Activated CD4-positive, alpha-beta T cell treated with anti-CD3 and anti-CD28 coated beads, Interleukin-2, amount 10 ng/mL, durations not matched to agents 7 days and 5 days (primary cell): ENCODE measurements around the gene VOPP1. TPM values are rescaled to one million over a fixed set of nuclear protein-coding genes. Genes with fewer than 3 reads are reported as not detected.
"Not testable (repeated sequence)": the region's sequence is repeated elsewhere in the genome, so short reads cannot be mapped to it uniquely, and the experiment has no call there.

Experiments
- CTCF ChIA-PET: fragments of 350-600 bp; sonication (Branson Sonifier 250); formaldehyde crosslinking; loops from one replicate; lab custom pipeline; 2021; ENCODE audit warnings: antibody characterized with exemption; lab: Charles Lee
- POLR2A ChIA-PET: fragments of 350-600 bp; sonication (Branson Sonifier 250); formaldehyde crosslinking; loops from one replicate; lab custom pipeline; 2021; ENCODE audit warnings: antibody characterized with exemption; lab: Charles Lee
- DNase-seq: peaks from one replicate; pipeline ENCODE4 v3.0.0-alpha.2; 2020
- H3K27ac Mint-ChIP-seq: one replicate; pipeline ENCODE4 v1.8.0; 2021; ENCODE audit warnings: mild to moderate bottlenecking, moderate library complexity, mixed read lengths
- H3K27me3 Mint-ChIP-seq: one replicate; pipeline ENCODE4 v1.8.0; 2021; ENCODE audit warnings: mixed read lengths
- H3K36me3 Mint-ChIP-seq: one replicate; pipeline ENCODE4 v1.8.0; 2021; ENCODE audit warnings: low read depth, mixed read lengths
- H3K4me1 Mint-ChIP-seq: one replicate; pipeline ENCODE4 v1.8.0; 2021; ENCODE audit warnings: mixed read lengths
- H3K4me3 Mint-ChIP-seq: one replicate; pipeline ENCODE4 v1.8.0; 2021; ENCODE audit warnings: mild to moderate bottlenecking, moderate library complexity, mixed read lengths
- H3K9me3 Mint-ChIP-seq: one replicate; pipeline ENCODE4 v1.8.0; 2021; ENCODE audit warnings: mixed read lengths
- total RNA-seq, 2 experiments: library from RNA; stranded (reverse); gene quantifications; one replicate each; pipeline ENCODE4 v1.2.3, GENCODE V29; 2021

The VOPP1 gene
- total RNA-seq, 2 experiments from 2014 or later: 74.5 to 77.2 TPM

GRCh38 chr7:55472406-55472805, 99.9 kb downstream of the VOPP1 start:
- H3K27me3 Mint-ChIP-seq, H3K4me3 Mint-ChIP-seq, DNase-seq, H3K27ac Mint-ChIP-seq, POLR2A ChIA-PET, CTCF ChIA-PET, H3K9me3 Mint-ChIP-seq: not testable (repeated sequence)
- H3K36me3 Mint-ChIP-seq: peaks cover 58% of the 10 kb centered on the region
- peaks cover 76% of the 10 kb centered on the region for H3K4me1 Mint-ChIP-seq

GRCh38 chr7:55471594-55471993, 100.7 kb downstream of the VOPP1 start:
- CTCF ChIA-PET, H3K4me3 Mint-ChIP-seq, POLR2A ChIA-PET, H3K27ac Mint-ChIP-seq, H3K9me3 Mint-ChIP-seq, DNase-seq, H3K27me3 Mint-ChIP-seq: not testable (repeated sequence)
- Mint-ChIP-seq H3K36me3 (peaks cover 59% of the 10 kb centered on the region), H3K4me1 (peaks cover 71% of the 10 kb centered on the region)

- Mint-ChIP-seq H3K27me3 (no peaks in the 10 kb centered on the region), H3K4me1 (peaks cover 61% of the 10 kb centered on the region), H3K36me3 (peaks cover 61% of the 10 kb centered on the region), H3K27ac (peak overlapping the region; percentile 92), H3K4me3 (peak overlapping the region; percentile 23), H3K9me3 (peaks cover 6% of the 10 kb centered on the region)
- CTCF ChIA-PET: interaction anchor here (0.7 kb wide), 1 partner anchor 188 kb away, joined by 3 read pairs; no protein-coding TSS in a partner anchor
- no peak for DNase-seq
- POLR2A ChIA-PET: no interaction called here
These were observed 102.0 kb downstream of the VOPP1 start for GRCh38 chr7:55470261-55470660.

GRCh38 chr7:55469721-55470120, 102.6 kb downstream of the VOPP1 start:
- H3K27me3 Mint-ChIP-seq: no peaks in the 10 kb centered on the region
- peaks cover 61% of the 10 kb centered on the region for H3K36me3 Mint-ChIP-seq
- CTCF ChIA-PET: interaction anchor here (0.7 kb wide), 1 partner anchor 188 kb away, joined by 3 read pairs; no protein-coding TSS in a partner anchor
- H3K9me3 Mint-ChIP-seq: peaks cover 8% of the 10 kb centered on the region
- H3K4me1 Mint-ChIP-seq: peaks cover 58% of the 10 kb centered on the region
- DNase-seq: no peak
- H3K27ac Mint-ChIP-seq: peak overlapping the region; percentile 92
- POLR2A ChIA-PET: no interaction called here
- H3K4me3 Mint-ChIP-seq: peak overlapping the region; percentile 8

GRCh38 chr7:55469271-55469681, 103.0 kb downstream of the VOPP1 start:
- CTCF ChIA-PET: interaction anchor here (1.0 kb wide), 1 partner anchor 160 kb away, joined by 3 read pairs; no protein-coding TSS in a partner anchor
- POLR2A ChIA-PET: no interaction called here
- Mint-ChIP-seq H3K36me3 (peaks cover 61% of the 10 kb centered on the region), H3K4me1 (peaks cover 55% of the 10 kb centered on the region), H3K27ac (peak overlapping the region; percentile 92), H3K9me3 (peaks cover 12% of the 10 kb centered on the region), H3K27me3 (no peaks in the 10 kb centered on the region), H3K4me3 (peak overlapping the region; percentile 8)
- peak; percentile 64 for DNase-seq

- Mint-ChIP-seq H3K4me1 (peaks cover 54% of the 10 kb centered on the region), H3K4me3 (no peak overlapping the region), H3K36me3 (peaks cover 63% of the 10 kb centered on the region), H3K27me3 (no peaks in the 10 kb centered on the region), H3K9me3 (peaks cover 12% of the 10 kb centered on the region), H3K27ac (peak overlapping the region; percentile 92)
- ChIA-PET POLR2A (no interaction called here), CTCF (interaction anchor here (0.6 to 1.0 kb wide), 2 partner anchors 25 to 160 kb away, joined by 3 to 5 read pairs; no protein-coding TSS in a partner anchor)
- DNase-seq: no peak
These were observed 103.8 kb downstream of the VOPP1 start for GRCh38 chr7:55468495-55468894.

- ChIA-PET CTCF (interaction anchor here (0.5 kb wide), 1 partner anchor 34 kb away, joined by 3 read pairs; no protein-coding TSS in a partner anchor), POLR2A (no interaction called here)
- Mint-ChIP-seq H3K9me3 (peaks cover 18% of the 10 kb centered on the region), H3K27me3 (no peaks in the 10 kb centered on the region), H3K4me1 (peaks cover 58% of the 10 kb centered on the region), H3K36me3 (peaks cover 72% of the 10 kb centered on the region), H3K4me3 (no peak overlapping the region), H3K27ac (peak overlapping the region; percentile 92)
- DNase-seq: no peak
These were observed 105.2 kb downstream of the VOPP1 start for GRCh38 chr7:55467047-55467593.

GRCh38 chr7:55465691-55466090, 106.6 kb downstream of the VOPP1 start:
- no peak overlapping the region for H3K27ac Mint-ChIP-seq
- peaks cover 64% of the 10 kb centered on the region for H3K4me1 Mint-ChIP-seq
- peaks cover 26% of the 10 kb centered on the region for H3K9me3 Mint-ChIP-seq

GRCh38 chr7:55464422-55464821, 107.9 kb downstream of the VOPP1 start:
- peaks cover 53% of the 10 kb centered on the region for H3K4me1 Mint-ChIP-seq
- H3K9me3 Mint-ChIP-seq: peaks cover 35% of the 10 kb centered on the region
- DNase-seq: no peak
- H3K4me3 Mint-ChIP-seq: no peak overlapping the region
- peak overlapping the region; percentile 76 for H3K27ac Mint-ChIP-seq
- ChIA-PET POLR2A (no interaction called here), CTCF (no interaction called here)
- peaks cover 79% of the 10 kb centered on the region for H3K36me3 Mint-ChIP-seq
- no peaks in the 10 kb centered on the region for H3K27me3 Mint-ChIP-seq

More at GRCh38 chr7:55465691-55466090, 106.6 kb downstream of the VOPP1 start:
- H3K36me3 Mint-ChIP-seq: peaks cover 75% of the 10 kb centered on the region
- POLR2A ChIA-PET: no interaction called here
- H3K4me3 Mint-ChIP-seq: no peak overlapping the region
- no peaks in the 10 kb centered on the region for H3K27me3 Mint-ChIP-seq
- DNase-seq: no peak
- CTCF ChIA-PET: interaction anchor here (0.6 kb wide), 1 partner anchor 168 kb away, joined by 3 read pairs; no protein-coding TSS in a partner anchor

- Mint-ChIP-seq H3K27me3 (no peaks in the 10 kb centered on the region), H3K27ac (peak overlapping the region; percentile 68), H3K4me3 (no peak overlapping the region), H3K4me1 (peaks cover 46% of the 10 kb centered on the region), H3K9me3 (peaks cover 42% of the 10 kb centered on the region), H3K36me3 (peaks cover 80% of the 10 kb centered on the region)
- ChIA-PET CTCF (no interaction called here), POLR2A (no interaction called here)
- DNase-seq: no peak
These were observed 108.5 kb downstream of the VOPP1 start for GRCh38 chr7:55463686-55464262.

GRCh38 chr7:55458351-55458750, 114.0 kb downstream of the VOPP1 start:
- POLR2A ChIA-PET: no interaction called here
- no peak overlapping the region for H3K4me3 Mint-ChIP-seq
- peaks cover 34% of the 10 kb centered on the region for H3K4me1 Mint-ChIP-seq

GRCh38 chr7:55457801-55458200, 114.5 kb downstream of the VOPP1 start:
- H3K27me3 Mint-ChIP-seq: no peaks in the 10 kb centered on the region
- peaks cover 63% of the 10 kb centered on the region for H3K36me3 Mint-ChIP-seq
- CTCF ChIA-PET: no interaction called here
- H3K4me3 Mint-ChIP-seq: no peak overlapping the region
- POLR2A ChIA-PET: no interaction called here
- DNase-seq: no peak
- peaks cover 35% of the 10 kb centered on the region for H3K4me1 Mint-ChIP-seq
- H3K27ac Mint-ChIP-seq: no peak overlapping the region
- peaks cover 45% of the 10 kb centered on the region for H3K9me3 Mint-ChIP-seq

More at GRCh38 chr7:55458351-55458750, 114.0 kb downstream of the VOPP1 start:
- Mint-ChIP-seq H3K9me3 (peaks cover 48% of the 10 kb centered on the region), H3K27ac (no peak overlapping the region), H3K36me3 (peaks cover 63% of the 10 kb centered on the region), H3K27me3 (no peaks in the 10 kb centered on the region)
- no peak for DNase-seq
- CTCF ChIA-PET: no interaction called here

GRCh38 chr7:55452971-55453370, 119.3 kb downstream of the VOPP1 start:
- POLR2A ChIA-PET: no interaction called here
- no peak for DNase-seq

More at GRCh38 chr7:55452971-55453370, 119.3 kb downstream of the VOPP1 start:
- Mint-ChIP-seq H3K4me3 (no peak overlapping the region), H3K4me1 (peaks cover 25% of the 10 kb centered on the region), H3K36me3 (peaks cover 44% of the 10 kb centered on the region), H3K27me3 (no peaks in the 10 kb centered on the region), H3K9me3 (peaks cover 17% of the 10 kb centered on the region), H3K27ac (no peak overlapping the region)
- CTCF ChIA-PET: interaction anchor here (1.0 kb wide), 1 partner anchor 49 kb away, joined by 3 read pairs; no protein-coding TSS in a partner anchor
